Skeletal muscle satellite cell (primary cell): ENCODE data around the gene TBC1D1.

Source experiments
- H3K27me3 ChIP-seq: 2 replicates; pipeline ENCODE4 v1.7.0; 2013; ENCODE audit warnings: low read length; ENCODE audit not compliant: control insufficient read depth, insufficient read depth
- H3K36me3 ChIP-seq: 2 replicates; pipeline ENCODE4 v1.7.0; 2013; ENCODE audit warnings: mild to moderate bottlenecking, control low read depth, low read length; ENCODE audit not compliant: insufficient read depth
- H3K4me1 ChIP-seq: 2 replicates; pipeline ENCODE4 v1.7.0; 2013; ENCODE audit warnings: low read length; ENCODE audit not compliant: control insufficient read depth, insufficient read depth
- H3K4me2 ChIP-seq: 2 replicates; pipeline ENCODE4 v1.7.0; 2013; ENCODE audit warnings: mild to moderate bottlenecking, low read length
- H3K4me3 ChIP-seq: 2 replicates; pipeline ENCODE4 v1.7.0; 2013; ENCODE audit warnings: low read length
- H3K9ac ChIP-seq: 2 replicates; pipeline ENCODE4 v1.7.0; 2013; ENCODE audit warnings: mild to moderate bottlenecking, low read depth, low read length, moderate library complexity
- H3K9me3 ChIP-seq: replicated peaks from 2 replicates; pipeline ENCODE4 v1.7.0; 2013; ENCODE audit warnings: mild to moderate bottlenecking, control low read depth, low read length

TBC1D1 gene

GRCh38 chr4:38049545-38050170 is 158.8 kb downstream of the TBC1D1 start:
- no peak overlapping the region for H3K4me3 ChIP-seq
- H3K27me3 ChIP-seq, result no peaks in the 10 kb centered on the region
- no peak overlapping the region for H3K4me2 ChIP-seq
- H3K4me1 ChIP-seq, result peaks cover 3% of the 10 kb centered on the region
- peaks cover 42% of the 10 kb centered on the region for H3K36me3 ChIP-seq
- no peaks in the 10 kb centered on the region for H3K9me3 ChIP-seq
- H3K9ac ChIP-seq, result no peak overlapping the region

DNA sequence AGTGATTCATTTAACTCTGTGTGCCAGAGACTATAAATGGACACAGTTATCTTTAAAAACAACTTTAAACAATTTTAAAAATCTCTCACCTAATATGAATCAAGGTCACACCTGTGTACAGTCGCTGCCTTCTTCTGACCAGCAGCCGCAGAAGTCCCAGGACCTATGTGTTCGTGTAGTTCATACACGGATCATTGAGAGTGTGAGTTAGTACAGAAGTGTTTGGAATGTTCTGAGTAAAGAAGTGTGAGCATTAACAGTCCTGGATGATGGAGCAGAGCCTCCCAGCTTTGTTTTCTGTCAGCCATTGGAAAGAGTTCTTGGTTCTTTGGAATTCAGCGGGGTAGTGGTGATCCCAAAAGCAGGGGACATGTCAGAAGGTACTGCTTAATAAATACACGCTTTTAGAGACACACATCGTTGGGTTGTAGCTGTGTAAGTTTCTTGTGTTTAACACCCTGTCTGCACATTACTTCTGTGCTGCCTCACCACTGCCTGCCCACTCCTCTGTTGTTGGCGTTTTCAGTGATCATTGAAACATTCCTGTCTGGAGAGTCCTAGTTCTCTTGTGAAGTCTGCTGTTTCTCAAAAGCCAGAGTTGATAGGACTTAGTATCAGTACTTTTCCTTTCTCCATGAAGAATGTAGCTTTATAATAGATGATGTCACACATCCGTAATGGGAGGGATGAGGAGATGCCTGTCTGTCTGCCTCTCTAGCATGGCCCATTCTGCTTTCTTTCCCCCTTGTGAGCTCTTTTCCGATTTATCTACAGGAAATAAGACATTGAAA is 159.9 kb downstream of the TBC1D1 start:
- no peak overlapping the region for H3K4me2 ChIP-seq
- peaks cover 40% of the 10 kb centered on the region for H3K36me3 ChIP-seq
- H3K27me3 ChIP-seq, result no peaks in the 10 kb centered on the region
- peaks cover 3% of the 10 kb centered on the region for H3K4me1 ChIP-seq
- no peak overlapping the region for H3K4me3 ChIP-seq
- no peak overlapping the region for H3K9ac ChIP-seq
- no peaks in the 10 kb centered on the region for H3K9me3 ChIP-seq

DNA sequence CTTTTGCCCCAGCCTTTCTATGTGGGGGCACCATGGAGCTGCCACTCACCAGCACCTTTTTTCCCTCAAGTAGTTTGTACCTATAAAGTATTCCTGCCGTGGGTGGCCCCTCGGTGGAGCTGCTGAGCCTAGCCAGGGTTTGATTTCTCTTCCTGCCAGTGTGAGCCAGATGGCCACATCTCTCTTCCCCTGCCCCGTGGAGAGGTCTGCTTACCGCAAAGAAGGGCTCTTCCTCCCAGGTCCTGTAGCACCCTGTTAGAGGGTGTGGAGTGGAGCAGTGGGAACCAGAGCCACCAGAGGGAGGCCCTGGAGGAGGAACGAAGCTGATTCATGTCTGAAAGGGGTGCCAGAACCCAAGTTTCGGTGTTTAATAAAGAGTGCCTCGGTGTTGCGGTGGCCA is 164.7 kb downstream of the TBC1D1 start:
- no peak overlapping the region for H3K9ac ChIP-seq
- H3K27me3 ChIP-seq, result no peaks in the 10 kb centered on the region
- H3K4me3 ChIP-seq, result no peak overlapping the region
- H3K36me3 ChIP-seq, result peaks cover 27% of the 10 kb centered on the region
- peaks cover 1% of the 10 kb centered on the region for H3K4me1 ChIP-seq
- H3K4me2 ChIP-seq, result no peak overlapping the region
- no peaks in the 10 kb centered on the region for H3K9me3 ChIP-seq

- Histone ChIP-seq H3K36me3 (peaks cover 22% of the 10 kb centered on the region), H3K4me2 (no peak overlapping the region), H3K4me1 (peaks cover 7% of the 10 kb centered on the region), H3K9me3 (no peaks in the 10 kb centered on the region), H3K9ac (no peak overlapping the region), H3K27me3 (no peaks in the 10 kb centered on the region), H3K4me3 (no peak overlapping the region)
These were observed 165.3 kb downstream of the TBC1D1 start for GRCh38 chr4:38056011-38056685.

GRCh38 chr4:38058151-38058550 is 167.3 kb downstream of the TBC1D1 start:
- Histone ChIP-seq H3K36me3 (peaks cover 17% of the 10 kb centered on the region), H3K9ac (no peak overlapping the region), H3K4me1 (peaks cover 13% of the 10 kb centered on the region), H3K9me3 (no peaks in the 10 kb centered on the region), H3K4me3 (no peak overlapping the region), H3K27me3 (no peaks in the 10 kb centered on the region), H3K4me2 (no peak overlapping the region)

GRCh38 chr4:38060829-38061431 is 170.0 kb downstream of the TBC1D1 start:
- no peak overlapping the region for H3K4me3 ChIP-seq
- H3K9ac ChIP-seq, result no peak overlapping the region
- H3K9me3 ChIP-seq, result no peaks in the 10 kb centered on the region
- H3K36me3 ChIP-seq, result peaks cover 8% of the 10 kb centered on the region
- H3K27me3 ChIP-seq, result no peaks in the 10 kb centered on the region
- H3K4me1 ChIP-seq, result peaks cover 13% of the 10 kb centered on the region
- H3K4me2 ChIP-seq, result no peak overlapping the region

DNA sequence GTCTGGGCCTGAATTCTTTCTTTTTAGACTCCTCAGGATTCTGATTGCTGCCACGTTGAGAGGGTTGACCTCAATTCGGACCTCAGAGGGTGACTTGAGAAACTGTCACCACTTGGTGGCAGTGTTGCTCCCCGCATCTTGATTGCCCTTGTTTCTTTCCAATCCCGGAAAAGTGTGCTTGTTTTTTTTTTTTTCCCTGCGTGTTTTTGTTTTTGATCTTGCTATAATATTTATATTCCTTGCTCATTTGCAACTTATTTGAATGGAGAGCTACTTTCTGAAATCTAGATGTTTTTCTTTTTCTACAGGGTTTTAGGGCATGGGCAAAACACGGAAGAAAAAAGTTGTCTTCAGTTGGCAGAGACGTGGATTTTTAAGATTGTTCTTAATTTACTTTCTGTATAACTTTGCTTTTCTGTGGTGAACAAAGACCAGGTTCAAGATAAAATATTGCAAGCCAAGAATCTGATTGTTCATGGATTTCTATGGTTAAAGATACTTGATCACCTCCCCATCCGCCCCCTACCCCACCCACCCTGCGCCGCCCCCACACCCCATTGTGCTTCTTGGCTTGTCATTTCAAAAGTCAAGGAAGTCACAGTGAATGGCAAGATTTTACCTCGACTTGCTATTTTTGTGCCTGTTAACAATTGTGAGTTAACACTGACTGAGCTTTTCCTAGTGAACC is 171.3 kb downstream of the TBC1D1 start:
- no peaks in the 10 kb centered on the region for H3K9me3 ChIP-seq
- H3K27me3 ChIP-seq, result no peaks in the 10 kb centered on the region
- peak overlapping the region; percentile 38 for H3K4me3 ChIP-seq
- H3K36me3 ChIP-seq, result peaks cover 4% of the 10 kb centered on the region
- peak overlapping the region; percentile 71 for H3K9ac ChIP-seq
- peaks cover 13% of the 10 kb centered on the region for H3K4me1 ChIP-seq
- peak overlapping the region; percentile 71 for H3K4me2 ChIP-seq

DNA sequence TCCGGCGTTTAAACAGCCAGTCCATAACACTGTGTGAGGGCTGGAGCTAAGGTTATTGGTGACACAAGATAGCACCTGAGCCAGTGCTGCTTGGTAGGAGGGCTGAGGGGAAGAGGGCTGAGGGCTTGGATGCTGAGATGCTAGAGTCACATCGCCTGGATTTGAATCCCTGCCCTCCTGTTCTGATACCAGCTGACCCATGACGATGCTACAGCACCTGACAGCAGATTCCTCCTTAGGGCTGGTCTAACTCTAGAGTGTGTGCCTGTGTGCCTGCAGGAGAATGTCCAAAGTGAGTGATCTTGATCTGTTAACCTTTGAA is 171.9 kb downstream of the TBC1D1 start:
- H3K9ac ChIP-seq, result no peak overlapping the region
- H3K9me3 ChIP-seq, result no peaks in the 10 kb centered on the region
- H3K27me3 ChIP-seq, result no peaks in the 10 kb centered on the region
- H3K4me2 ChIP-seq, result no peak overlapping the region
- no peak overlapping the region for H3K4me3 ChIP-seq
- H3K4me1 ChIP-seq, result peaks cover 13% of the 10 kb centered on the region
- H3K36me3 ChIP-seq, result peaks cover 4% of the 10 kb centered on the region

GRCh38 chr4:38065176-38065575 is 174.3 kb downstream of the TBC1D1 start:
- Histone ChIP-seq H3K4me2 (no peak overlapping the region), H3K9me3 (no peaks in the 10 kb centered on the region), H3K27me3 (no peaks in the 10 kb centered on the region), H3K36me3 (peaks cover 8% of the 10 kb centered on the region), H3K9ac (no peak overlapping the region), H3K4me3 (no peak overlapping the region), H3K4me1 (peaks cover 13% of the 10 kb centered on the region)

DNA sequence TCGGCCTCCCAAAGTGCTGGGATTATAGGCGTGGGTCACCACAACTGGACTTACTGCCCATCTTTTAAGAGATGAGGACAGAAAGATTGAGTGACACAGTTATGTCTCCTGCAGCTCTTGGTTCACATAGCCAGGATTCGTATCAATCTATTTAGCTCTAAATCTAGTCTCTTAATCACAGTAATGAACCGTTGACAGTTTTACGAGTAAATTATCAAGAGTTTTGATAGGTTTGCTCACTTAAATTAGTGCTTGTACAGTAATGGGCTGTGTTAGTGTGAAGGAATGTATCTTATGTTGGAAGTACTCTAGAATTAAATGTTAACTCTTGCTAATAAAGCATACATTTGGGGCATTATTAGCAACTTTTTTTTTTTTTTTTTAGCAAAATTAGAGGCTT is 175.0 kb downstream of the TBC1D1 start:
- no peak overlapping the region for H3K4me3 ChIP-seq
- H3K9me3 ChIP-seq, result no peaks in the 10 kb centered on the region
- peaks cover 8% of the 10 kb centered on the region for H3K36me3 ChIP-seq
- no peaks in the 10 kb centered on the region for H3K27me3 ChIP-seq
- H3K9ac ChIP-seq, result no peak overlapping the region
- no peak overlapping the region for H3K4me2 ChIP-seq
- H3K4me1 ChIP-seq, result peaks cover 9% of the 10 kb centered on the region

GRCh38 chr4:38067499-38067898 is 176.6 kb downstream of the TBC1D1 start:
- Histone ChIP-seq H3K36me3 (peaks cover 8% of the 10 kb centered on the region), H3K27me3 (no peaks in the 10 kb centered on the region), H3K9me3 (no peaks in the 10 kb centered on the region), H3K4me1 (peaks cover 2% of the 10 kb centered on the region), H3K4me2 (no peak overlapping the region), H3K9ac (no peak overlapping the region), H3K4me3 (no peak overlapping the region)
